Measurements from ENCODE around the gene CCN5.

The CCN5 gene

GRCh38 chr20:44703183-44703925, 11.8 kb upstream of the CCN5 start:
- no peak overlapping the region for H3K9ac ChIP-seq (ENCODE audit: low read length)
- no peak for TF ChIP-seq CTCF (IDR thresholded peaks at IDR 0.05; ENCODE audit: low read length)
- no peak for TF ChIP-seq EZH2 (IDR thresholded peaks at IDR 0.05; ENCODE audit: borderline replicate concordance, low read length)
- no peak overlapping the region for H3K4me3 ChIP-seq (ENCODE audit: low read depth, low read length, poor library complexity, severe bottlenecking)
- no peaks in the 10 kb centered on the region for H3K79me2 ChIP-seq (ENCODE audit: insufficient read depth, low read length)
- H2AFZ ChIP-seq (ENCODE audit: low read length), result no peak overlapping the region
- no peaks in the 10 kb centered on the region for H3F3A ChIP-seq (ENCODE audit: insufficient read depth, low read length)
- H3K4me2 ChIP-seq (ENCODE audit: low read length), result peak overlapping the region; percentile 38; the same call in 1 of the 2 replicates
- peaks cover 3% of the 10 kb centered on the region; the same call in 1 of the 2 replicates for H3K9me3 ChIP-seq (ENCODE audit: low read length)
- H4K20me1 ChIP-seq (ENCODE audit: insufficient read depth, low read length), result no peaks in the 10 kb centered on the region
- peaks cover 37% of the 10 kb centered on the region for H3K4me1 ChIP-seq (ENCODE audit: insufficient read depth, low read length, severe bottlenecking)
- no peaks in the 10 kb centered on the region for H3K27me3 ChIP-seq (ENCODE audit: insufficient read depth, low read length)
- H3K36me3 ChIP-seq (ENCODE audit: insufficient read depth, low read length), result no peaks in the 10 kb centered on the region
- H3K27ac ChIP-seq (ENCODE audit: low read depth, low read length, poor library complexity, severe bottlenecking), result no peak overlapping the region
- H3K9me2 ChIP-seq (ENCODE audit: low read depth, low read length), result no peaks in the 10 kb centered on the region

GRCh38 chr20:44703956-44704488, 11.1 kb upstream of the CCN5 start:
- Histone ChIP-seq H3K4me2 (ENCODE audit: low read length) (no peak overlapping the region), H3K4me1 (ENCODE audit: insufficient read depth, low read length, severe bottlenecking) (peaks cover 31% of the 10 kb centered on the region), H3K9me2 (ENCODE audit: low read depth, low read length) (no peaks in the 10 kb centered on the region), H4K20me1 (ENCODE audit: insufficient read depth, low read length) (no peaks in the 10 kb centered on the region), H3K9me3 (ENCODE audit: low read length) (peaks cover 3% of the 10 kb centered on the region; the same call in 1 of the 2 replicates), H3K27me3 (ENCODE audit: insufficient read depth, low read length) (no peaks in the 10 kb centered on the region), H3K9ac (ENCODE audit: low read length) (no peak overlapping the region), H3F3A (ENCODE audit: insufficient read depth, low read length) (no peaks in the 10 kb centered on the region), H3K79me2 (ENCODE audit: insufficient read depth, low read length) (no peaks in the 10 kb centered on the region), H3K27ac (ENCODE audit: low read depth, low read length, poor library complexity, severe bottlenecking) (no peak overlapping the region), H2AFZ (ENCODE audit: low read length) (no peak overlapping the region), H3K36me3 (ENCODE audit: insufficient read depth, low read length) (no peaks in the 10 kb centered on the region), H3K4me3 (ENCODE audit: low read depth, low read length, poor library complexity, severe bottlenecking) (no peak overlapping the region)
- TF ChIP-seq EZH2 (IDR thresholded peaks at IDR 0.05; ENCODE audit: borderline replicate concordance, low read length) (no peak), CTCF (IDR thresholded peaks at IDR 0.05; ENCODE audit: low read length) (no peak)

GRCh38 chr20:44704551-44704971, 10.6 kb upstream of the CCN5 start:
- no peaks in the 10 kb centered on the region for H3K79me2 ChIP-seq (ENCODE audit: insufficient read depth, low read length)
- no peak overlapping the region for H3K4me3 ChIP-seq (ENCODE audit: low read depth, low read length, poor library complexity, severe bottlenecking)
- TF ChIP-seq CTCF (IDR thresholded peaks at IDR 0.05; ENCODE audit: low read length) (no peak), EZH2 (IDR thresholded peaks at IDR 0.05; ENCODE audit: borderline replicate concordance, low read length) (no peak)
- H2AFZ ChIP-seq (ENCODE audit: low read length), result no peak overlapping the region
- no peak overlapping the region for H3K4me2 ChIP-seq (ENCODE audit: low read length)
- H4K20me1 ChIP-seq (ENCODE audit: insufficient read depth, low read length), result no peaks in the 10 kb centered on the region
- no peak overlapping the region for H3K9ac ChIP-seq (ENCODE audit: low read length)
- H3F3A ChIP-seq (ENCODE audit: insufficient read depth, low read length), result no peaks in the 10 kb centered on the region
- no peaks in the 10 kb centered on the region for H3K27me3 ChIP-seq (ENCODE audit: insufficient read depth, low read length)
- H3K9me2 ChIP-seq (ENCODE audit: low read depth, low read length), result no peaks in the 10 kb centered on the region
- H3K4me1 ChIP-seq (ENCODE audit: insufficient read depth, low read length, severe bottlenecking), result peaks cover 31% of the 10 kb centered on the region
- H3K36me3 ChIP-seq (ENCODE audit: insufficient read depth, low read length), result no peaks in the 10 kb centered on the region
- no peak overlapping the region for H3K27ac ChIP-seq (ENCODE audit: low read depth, low read length, poor library complexity, severe bottlenecking)
- peaks cover 3% of the 10 kb centered on the region; the same call in 1 of the 2 replicates for H3K9me3 ChIP-seq (ENCODE audit: low read length)

Measured in OCI-LY1 (cell line).